Lower leg skin (tissue), 3 donors: ENCODE measurements around the gene ANKS6.

ENCODE experiments used
- POLR2A ChIP-seq, 2 donors: fragments of 450-650 bp; IDR thresholded peaks; one replicate each; pipeline ENCODE4 v1.6.1; 2016 to 2017; ENCODE audit warnings: antibody characterized with exemption in 2 of 2, mild to moderate bottlenecking in 1 of 2, moderate library complexity in 1 of 2
- TF ChIP-seq, protein P1 (sequence below), 3 donors: fragments of 450-650 bp; IDR thresholded peaks; one replicate each; pipeline ENCODE4 v1.5.1; 2016; ENCODE audit warnings: antibody characterized with exemption in 3 of 3, mild to moderate bottlenecking in 3 of 3, moderate library complexity in 2 of 3

DNA sequence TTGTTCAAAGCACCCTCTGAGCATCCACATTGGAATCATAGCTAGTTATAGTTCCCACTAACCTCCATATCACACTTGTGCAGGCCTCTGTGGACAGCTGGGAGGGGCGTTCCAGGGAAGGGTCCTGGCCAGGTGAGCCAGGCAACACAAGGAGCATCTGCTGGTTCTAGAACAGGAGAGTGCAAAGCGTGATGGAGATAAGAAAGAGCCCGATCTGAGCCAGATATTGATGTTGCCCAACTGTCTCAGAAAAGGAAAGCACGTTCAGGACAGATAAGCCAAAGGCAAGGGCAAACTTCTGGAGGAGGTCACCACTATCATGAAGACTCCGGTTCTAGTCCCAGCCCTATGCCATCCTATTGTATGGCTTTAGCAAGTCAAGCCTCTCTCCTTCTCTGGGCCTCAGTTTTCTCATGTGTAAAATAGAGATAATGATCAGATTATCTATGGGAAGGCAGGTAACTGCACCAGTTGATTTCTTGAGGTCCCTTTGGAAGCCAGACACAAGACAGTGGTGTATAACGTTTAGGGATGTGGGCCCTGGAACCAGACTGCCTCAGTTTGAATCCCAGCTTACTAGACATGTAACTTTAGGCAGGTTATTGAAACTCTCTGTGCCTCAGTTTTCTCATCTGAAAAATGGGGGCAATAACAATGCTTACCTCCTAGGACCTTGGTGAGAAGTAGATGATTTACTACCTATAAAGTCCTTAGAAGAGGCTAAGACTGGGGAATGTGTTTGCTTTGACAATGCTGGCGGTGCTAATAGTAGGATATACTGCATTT lies 107.5 kb downstream of the ANKS6 start:
- TF ChIP-seq, protein P1, sequence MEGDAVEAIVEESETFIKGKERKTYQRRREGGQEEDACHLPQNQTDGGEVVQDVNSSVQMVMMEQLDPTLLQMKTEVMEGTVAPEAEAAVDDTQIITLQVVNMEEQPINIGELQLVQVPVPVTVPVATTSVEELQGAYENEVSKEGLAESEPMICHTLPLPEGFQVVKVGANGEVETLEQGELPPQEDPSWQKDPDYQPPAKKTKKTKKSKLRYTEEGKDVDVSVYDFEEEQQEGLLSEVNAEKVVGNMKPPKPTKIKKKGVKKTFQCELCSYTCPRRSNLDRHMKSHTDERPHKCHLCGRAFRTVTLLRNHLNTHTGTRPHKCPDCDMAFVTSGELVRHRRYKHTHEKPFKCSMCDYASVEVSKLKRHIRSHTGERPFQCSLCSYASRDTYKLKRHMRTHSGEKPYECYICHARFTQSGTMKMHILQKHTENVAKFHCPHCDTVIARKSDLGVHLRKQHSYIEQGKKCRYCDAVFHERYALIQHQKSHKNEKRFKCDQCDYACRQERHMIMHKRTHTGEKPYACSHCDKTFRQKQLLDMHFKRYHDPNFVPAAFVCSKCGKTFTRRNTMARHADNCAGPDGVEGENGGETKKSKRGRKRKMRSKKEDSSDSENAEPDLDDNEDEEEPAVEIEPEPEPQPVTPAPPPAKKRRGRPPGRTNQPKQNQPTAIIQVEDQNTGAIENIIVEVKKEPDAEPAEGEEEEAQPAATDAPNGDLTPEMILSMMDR (IDR thresholded peaks at IDR 0.05), result no peak
- no peak for TF ChIP-seq POLR2A (IDR thresholded peaks at IDR 0.05)
